Myocyte (in vitro differentiated cells): Measurements from ENCODE around the gene CNNM2. TPM values are rescaled to one million over a fixed set of nuclear protein-coding genes. Genes with fewer than 3 reads are reported as not detected.
"Not testable (repeated sequence)": the region's sequence is repeated elsewhere in the genome, so short reads cannot be mapped to it uniquely, and the experiment has no call there.

Source experiments
- DNase-seq: peaks from one replicate; pipeline ENCODE4 v3.0.0-alpha.2; 2012; ENCODE audit warnings: low read depth
- total RNA-seq: library from RNA; depleted of rRNA; stranded (reverse); fragments of >200 nt; gene quantifications from 2 replicates; pipeline ENCODE4 v1.2.3, GENCODE V29; 2014

CNNM2 gene
- total RNA-seq, 1 donor from 2014 or later = 4.7 TPM

GRCh38 chr10:103135168-103135567, 217.1 kb downstream of the CNNM2 start:
- not testable (repeated sequence) for DNase-seq

GRCh38 chr10:103139803-103140202, 221.7 kb downstream of the CNNM2 start:
- no peak for DNase-seq

Other genes with a start within 250 kb of the CNNM2 start
- 6.2 TPM in 2 replicates for gene ARL3, start 203.9 kb upstream of the CNNM2 start, total RNA-seq
- 0.57 and 1.3 TPM in 2 replicates for gene SFXN2, start 203.7 kb upstream of the CNNM2 start, total RNA-seq
- gene WBP1L, start 174.3 kb upstream of the CNNM2 start, total RNA-seq = 57.2 and 57.7 TPM in 2 replicates
- gene CYP17A1, start 80.9 kb upstream of the CNNM2 start, total RNA-seq = not detected in 2 replicates
- gene BORCS7, start 64.0 kb upstream of the CNNM2 start, total RNA-seq = 34.9 and 41.1 TPM in 2 replicates
- gene AS3MT, start 48.8 kb upstream of the CNNM2 start, total RNA-seq = 7.0 and 8.1 TPM in 2 replicates